SK-N-SH (cell line): ENCODE results near the gene SYNJ2.

Experiments
- CTCF ChIP-seq: fragments of 200-600 bp; sonication (generic); IDR thresholded peaks from 2 replicates; pipeline ENCODE4 v1.6.1; 2017; ENCODE audit warnings: antibody characterized with exemption, mild to moderate bottlenecking, moderate library complexity
- MAX ChIP-seq: IDR thresholded peaks from 2 replicates; pipeline ENCODE4 v1.4.0; 2012; ENCODE audit warnings: low read depth
- POLR2AphosphoS5 ChIP-seq: IDR thresholded peaks from 2 replicates; pipeline ENCODE4 v1.6.1; 2012; ENCODE audit warnings: low read depth, low read length
- RAD21 ChIP-seq: IDR thresholded peaks from 2 replicates; pipeline ENCODE4 v1.6.1; 2012; ENCODE audit warnings: mild to moderate bottlenecking, low read length
- RFX5 ChIP-seq: IDR thresholded peaks from 2 replicates; pipeline ENCODE4 v1.6.1; 2012; ENCODE audit warnings: mild to moderate bottlenecking, improper control_type of control experiment, low read length
- TCF12 ChIP-seq: IDR thresholded peaks from 2 replicates; pipeline ENCODE4 v1.4.0; 2012
- TEAD4 ChIP-seq: IDR thresholded peaks from 2 replicates; pipeline ENCODE4 v1.4.0; 2012; ENCODE audit warnings: mild to moderate bottlenecking, borderline replicate concordance; ENCODE audit not compliant: insufficient read depth
- YY1 ChIP-seq: IDR thresholded peaks from 2 replicates; pipeline ENCODE4 v1.4.0; 2012; ENCODE audit warnings: low read depth, mild to moderate bottlenecking

DNA sequence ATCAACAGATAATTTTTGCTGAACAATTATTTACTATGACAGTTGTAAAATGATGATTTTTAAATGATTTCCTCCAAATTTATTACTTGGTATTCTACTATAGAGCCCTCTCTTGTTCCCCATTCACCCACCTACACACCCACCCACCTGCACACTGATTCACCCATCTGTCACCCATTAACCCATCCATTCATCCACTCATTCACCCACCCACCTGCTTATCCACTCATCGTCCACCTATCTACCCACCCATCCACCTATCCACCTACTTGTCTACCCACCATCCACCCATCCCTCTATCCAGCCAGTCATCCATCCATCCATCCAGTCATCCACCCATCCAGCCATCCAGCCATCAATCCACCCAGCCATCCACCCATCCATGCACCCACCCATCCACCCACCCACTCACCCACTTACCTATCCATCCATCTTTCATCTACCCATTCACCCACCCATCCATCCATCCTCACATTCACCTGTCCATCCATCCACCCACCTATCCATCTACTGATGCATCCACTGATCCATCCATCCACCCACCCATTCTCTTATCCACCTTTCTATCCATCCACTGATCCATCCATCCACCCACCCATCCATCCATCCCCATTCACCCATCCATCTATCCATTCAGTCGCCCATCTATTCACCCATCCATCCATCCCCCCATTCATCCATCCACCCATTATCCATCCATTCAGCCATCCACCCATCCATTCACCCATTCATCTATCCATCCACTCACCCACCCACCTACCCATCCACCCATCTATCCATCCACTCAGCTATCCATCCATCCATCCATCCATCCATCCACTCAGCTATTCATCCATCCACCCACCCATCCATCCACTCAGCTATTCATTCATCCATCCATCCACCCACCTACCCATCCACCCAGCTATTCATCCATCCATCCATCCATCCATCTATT is 72.0 kb downstream of the SYNJ2 start:
- TF ChIP-seq CTCF = no peak
- no peak for TF ChIP-seq TCF12
- no peak for TF ChIP-seq POLR2AphosphoS5
- TF ChIP-seq YY1 = no peak
- TF ChIP-seq RFX5 = no peak
- TF ChIP-seq MAX = no peak
- TF ChIP-seq RAD21 = no peak
- TF ChIP-seq TEAD4 = no peak
